GM12873 (cell line): ENCODE results near the gene HCK.

Source experiments
- CTCF ChIP-seq: IDR thresholded peaks from 2 replicates; pipeline ENCODE4 v1.5.1; 2012; ENCODE audit warnings: low read depth, mild to moderate bottlenecking, moderate library complexity, low read length, control low read depth; ENCODE audit not compliant: insufficient read depth; ENCODE audit errors: missing control alignments

The HCK gene

GRCh38 chr20:32067234-32067821 is 15.3 kb downstream of the HCK start:
- TF ChIP-seq CTCF, result no peak

GRCh38 chr20:32068174-32068573 is 16.1 kb downstream of the HCK start:
- TF ChIP-seq CTCF, result no peak

GRCh38 chr20:32069711-32070110 is 17.7 kb downstream of the HCK start:
- TF ChIP-seq CTCF, result no peak

GRCh38 chr20:32070282-32070681 is 18.2 kb downstream of the HCK start:
- no peak for TF ChIP-seq CTCF

GRCh38 chr20:32070690-32071213 is 18.7 kb downstream of the HCK start:
- TF ChIP-seq CTCF, result no peak

GRCh38 chr20:32071395-32072167 is 19.5 kb downstream of the HCK start:
- no peak for TF ChIP-seq CTCF

GRCh38 chr20:32072168-32072750 is 20.2 kb downstream of the HCK start:
- no peak for TF ChIP-seq CTCF
